ENCODE data around the gene PLCB3.
A peak's percentile ranks its signal among the peaks of the same experiment; 100 is the strongest.
"Not testable (repeated sequence)": the region's sequence is repeated elsewhere in the genome, so short reads cannot be mapped to it uniquely, and the experiment has no call there.

Gene PLCB3

DNA sequence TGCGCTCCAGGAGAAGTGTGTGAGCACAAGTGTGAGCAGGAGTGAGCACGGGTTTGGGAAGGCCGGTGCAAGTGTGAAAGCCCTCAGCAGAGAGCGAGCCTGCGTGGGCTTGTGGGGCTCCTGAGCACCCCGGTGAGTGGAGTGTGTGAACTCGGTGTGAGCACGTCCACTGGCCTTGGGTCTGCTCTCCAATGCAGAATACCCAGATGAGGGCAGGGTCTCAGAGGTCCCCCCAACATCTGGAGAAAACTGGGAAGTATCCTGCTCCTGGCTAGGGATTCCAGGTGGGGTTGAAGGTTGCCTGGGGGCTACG, 55.2 kb downstream of the PLCB3 start:
- no peak for DNase-seq

DNA sequence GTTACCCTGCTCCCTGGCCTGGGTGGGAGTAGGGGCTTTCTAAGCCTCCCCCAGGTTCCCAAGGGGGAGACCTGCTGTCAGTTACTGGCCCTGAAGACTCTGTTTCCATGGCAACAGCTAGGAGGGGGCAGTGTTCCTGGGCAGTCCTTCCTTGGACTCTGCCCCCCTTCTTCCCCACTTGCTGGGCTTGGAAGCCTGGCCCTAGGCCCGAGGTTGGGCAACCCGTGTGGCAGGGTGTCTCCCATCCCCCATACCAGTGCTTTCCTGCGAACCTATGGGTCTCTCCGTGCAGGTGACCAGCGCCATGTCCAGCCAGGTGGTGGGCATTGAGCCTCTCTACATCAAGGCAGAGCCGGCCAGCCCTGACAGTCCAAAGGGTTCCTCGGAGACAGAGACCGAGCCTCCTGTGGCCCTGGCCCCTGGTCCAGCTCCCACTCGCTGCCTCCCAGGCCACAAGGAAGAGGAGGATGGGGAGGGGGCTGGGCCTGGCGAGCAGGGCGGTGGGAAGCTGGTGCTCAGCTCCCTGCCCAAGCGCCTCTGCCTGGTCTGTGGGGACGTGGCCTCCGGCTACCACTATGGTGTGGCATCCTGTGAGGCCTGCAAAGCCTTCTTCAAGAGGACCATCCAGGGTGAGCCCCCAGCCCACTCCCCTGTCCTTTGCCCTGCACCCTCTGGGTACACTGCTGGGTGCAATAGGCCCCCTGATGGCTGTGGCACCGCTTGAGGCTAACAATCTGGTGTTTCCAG, 55.7 kb downstream of the PLCB3 start:
- peak; percentile 55 for DNase-seq

DNA sequence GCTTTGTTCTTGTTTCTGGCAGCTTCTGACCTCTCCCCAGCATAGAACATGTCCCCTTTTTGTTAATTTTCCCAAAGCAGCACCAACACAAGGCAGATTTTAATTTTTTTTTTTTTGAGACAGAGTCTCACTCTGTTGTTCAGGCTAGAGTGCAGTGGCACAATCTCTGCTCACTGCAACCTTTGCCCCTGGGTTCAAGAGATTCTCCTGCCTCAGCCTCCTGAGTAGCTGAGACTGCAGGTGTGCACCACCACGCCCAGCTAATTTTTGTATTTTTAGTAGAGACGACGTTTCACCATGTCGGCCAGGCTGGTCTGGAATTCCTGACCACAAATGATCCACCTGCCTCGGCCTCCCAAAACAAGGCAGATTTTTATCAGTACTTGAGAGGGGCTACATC, 56.5 kb downstream of the PLCB3 start:
- not testable (repeated sequence) for DNase-seq

DNA sequence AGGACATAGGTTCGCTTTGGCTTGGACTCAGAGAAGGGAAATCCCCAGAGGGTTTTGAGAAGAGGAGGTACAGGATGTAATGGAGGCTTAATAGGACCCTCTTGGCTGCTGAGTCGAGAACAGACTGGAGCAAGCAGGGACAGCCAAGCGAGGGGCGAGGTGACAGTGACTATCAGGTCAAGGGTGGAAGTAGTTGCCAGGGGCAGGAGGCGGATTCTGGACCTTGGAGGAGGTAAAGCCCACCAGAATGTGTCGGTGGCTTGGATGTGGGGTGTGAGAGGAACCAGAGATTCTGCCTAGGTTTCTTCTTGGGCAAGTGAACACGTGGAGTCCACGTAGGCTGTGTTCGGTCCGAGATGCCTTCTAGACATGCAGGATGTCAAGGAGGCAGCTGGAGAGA, 61.6 kb downstream of the PLCB3 start:
- no peak for DNase-seq

DNA sequence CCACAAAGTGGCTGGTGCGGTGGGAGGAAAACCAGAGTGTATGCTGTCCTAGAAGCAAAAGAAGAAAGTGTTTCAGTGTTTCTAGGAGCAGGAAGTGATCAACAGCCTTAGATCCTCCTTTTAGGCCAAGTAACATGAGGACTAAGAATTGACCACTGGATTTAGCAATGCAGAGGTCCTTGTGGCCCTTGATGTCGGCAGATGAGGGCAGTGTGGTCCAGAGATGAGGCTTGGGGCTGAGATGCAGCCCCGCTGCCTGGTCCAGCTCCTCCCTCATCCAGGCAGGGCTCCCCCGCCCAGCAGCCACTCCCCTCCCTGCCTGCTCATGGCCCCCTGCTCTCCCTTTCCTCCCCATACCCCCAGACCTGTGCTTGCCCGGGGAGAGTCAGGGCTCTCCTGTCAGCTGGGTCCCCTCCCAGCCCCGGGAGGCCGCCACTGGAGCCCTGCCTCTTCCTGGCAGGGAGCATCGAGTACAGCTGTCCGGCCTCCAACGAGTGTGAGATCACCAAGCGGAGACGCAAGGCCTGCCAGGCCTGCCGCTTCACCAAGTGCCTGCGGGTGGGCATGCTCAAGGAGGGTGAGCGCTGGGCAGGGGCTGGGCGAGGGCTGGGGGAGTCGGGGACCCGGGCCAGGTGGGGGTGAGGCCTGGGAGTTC, 62.3 kb downstream of the PLCB3 start:
- no peak for DNase-seq

DNA sequence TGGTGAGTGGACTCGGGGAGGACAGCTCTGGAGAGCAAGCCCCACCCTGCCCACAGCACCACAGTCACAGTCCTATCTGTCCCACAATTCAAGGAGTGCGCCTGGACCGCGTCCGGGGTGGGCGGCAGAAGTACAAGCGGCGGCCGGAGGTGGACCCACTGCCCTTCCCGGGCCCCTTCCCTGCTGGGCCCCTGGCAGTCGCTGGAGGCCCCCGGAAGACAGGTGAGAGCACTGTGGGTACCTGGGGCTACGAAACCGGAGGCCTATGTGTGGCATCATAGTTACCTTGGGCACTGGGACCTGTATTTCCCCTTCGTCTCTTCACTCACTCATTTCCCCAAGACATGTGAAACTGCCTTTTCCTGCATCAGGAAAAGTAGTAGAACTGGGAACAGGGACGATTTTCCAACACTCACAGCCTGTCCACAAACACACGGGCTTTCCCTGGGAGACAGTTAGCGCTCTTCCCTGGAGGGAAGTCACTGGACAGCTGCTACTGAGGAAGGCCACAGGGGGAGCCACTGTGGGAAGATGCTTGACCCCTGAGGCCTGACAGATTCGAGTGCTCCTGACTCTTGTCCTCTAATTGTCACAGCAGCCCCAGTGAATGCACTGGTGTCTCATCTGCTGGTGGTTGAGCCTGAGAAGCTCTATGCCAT, 62.9 kb downstream of the PLCB3 start:
- DNase-seq, result no peak

DNA sequence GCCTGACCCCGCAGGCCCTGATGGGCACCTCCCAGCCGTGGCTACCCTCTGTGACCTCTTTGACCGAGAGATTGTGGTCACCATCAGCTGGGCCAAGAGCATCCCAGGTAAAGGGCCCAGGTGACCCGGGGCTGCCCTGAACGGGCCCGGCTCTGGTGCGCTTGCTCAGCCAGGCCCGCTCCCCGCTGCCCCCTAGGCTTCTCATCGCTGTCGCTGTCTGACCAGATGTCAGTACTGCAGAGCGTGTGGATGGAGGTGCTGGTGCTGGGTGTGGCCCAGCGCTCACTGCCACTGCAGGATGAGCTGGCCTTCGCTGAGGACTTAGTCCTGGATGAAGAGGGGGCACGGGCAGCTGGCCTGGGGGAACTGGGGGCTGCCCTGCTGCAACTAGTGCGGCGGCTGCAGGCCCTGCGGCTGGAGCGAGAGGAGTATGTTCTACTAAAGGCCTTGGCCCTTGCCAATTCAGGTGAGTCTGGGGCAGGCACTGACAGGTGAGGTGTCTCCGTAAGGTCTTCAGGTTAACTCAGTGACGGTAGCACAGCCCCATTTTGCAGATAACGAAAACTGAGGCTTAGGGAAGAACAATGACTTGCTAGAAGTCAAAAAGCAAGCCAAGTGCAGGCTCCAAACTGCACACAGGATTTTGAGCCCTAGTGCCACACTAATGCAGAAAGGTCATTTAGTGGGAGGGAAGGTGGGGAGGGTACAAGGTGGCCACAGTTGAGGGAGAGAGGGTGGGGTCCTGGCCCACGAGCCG, 63.7 kb downstream of the PLCB3 start:
- no peak for DNase-seq

DNA sequence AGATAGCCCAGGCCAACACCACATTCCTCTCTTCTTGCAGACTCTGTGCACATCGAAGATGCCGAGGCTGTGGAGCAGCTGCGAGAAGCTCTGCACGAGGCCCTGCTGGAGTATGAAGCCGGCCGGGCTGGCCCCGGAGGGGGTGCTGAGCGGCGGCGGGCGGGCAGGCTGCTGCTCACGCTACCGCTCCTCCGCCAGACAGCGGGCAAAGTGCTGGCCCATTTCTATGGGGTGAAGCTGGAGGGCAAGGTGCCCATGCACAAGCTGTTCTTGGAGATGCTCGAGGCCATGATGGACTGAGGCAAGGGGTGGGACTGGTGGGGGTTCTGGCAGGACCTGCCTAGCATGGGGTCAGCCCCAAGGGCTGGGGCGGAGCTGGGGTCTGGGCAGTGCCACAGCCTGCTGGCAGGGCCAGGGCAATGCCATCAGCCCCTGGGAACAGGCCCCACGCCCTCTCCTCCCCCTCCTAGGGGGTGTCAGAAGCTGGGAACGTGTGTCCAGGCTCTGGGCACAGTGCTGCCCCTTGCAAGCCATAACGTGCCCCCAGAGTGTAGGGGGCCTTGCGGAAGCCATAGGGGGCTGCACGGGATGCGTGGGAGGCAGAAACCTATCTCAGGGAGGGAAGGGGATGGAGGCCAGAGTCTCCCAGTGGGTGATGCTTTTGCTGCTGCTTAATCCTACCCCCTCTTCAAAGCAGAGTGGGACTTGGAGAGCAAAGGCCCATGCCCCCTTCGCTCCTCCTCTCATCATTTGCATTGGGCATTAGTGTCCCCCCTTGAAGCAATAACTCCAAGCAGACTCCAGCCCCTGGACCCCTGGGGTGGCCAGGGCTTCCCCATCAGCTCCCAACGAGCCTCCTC, 64.6 kb downstream of the PLCB3 start:
- not testable (repeated sequence) for DNase-seq

DNA sequence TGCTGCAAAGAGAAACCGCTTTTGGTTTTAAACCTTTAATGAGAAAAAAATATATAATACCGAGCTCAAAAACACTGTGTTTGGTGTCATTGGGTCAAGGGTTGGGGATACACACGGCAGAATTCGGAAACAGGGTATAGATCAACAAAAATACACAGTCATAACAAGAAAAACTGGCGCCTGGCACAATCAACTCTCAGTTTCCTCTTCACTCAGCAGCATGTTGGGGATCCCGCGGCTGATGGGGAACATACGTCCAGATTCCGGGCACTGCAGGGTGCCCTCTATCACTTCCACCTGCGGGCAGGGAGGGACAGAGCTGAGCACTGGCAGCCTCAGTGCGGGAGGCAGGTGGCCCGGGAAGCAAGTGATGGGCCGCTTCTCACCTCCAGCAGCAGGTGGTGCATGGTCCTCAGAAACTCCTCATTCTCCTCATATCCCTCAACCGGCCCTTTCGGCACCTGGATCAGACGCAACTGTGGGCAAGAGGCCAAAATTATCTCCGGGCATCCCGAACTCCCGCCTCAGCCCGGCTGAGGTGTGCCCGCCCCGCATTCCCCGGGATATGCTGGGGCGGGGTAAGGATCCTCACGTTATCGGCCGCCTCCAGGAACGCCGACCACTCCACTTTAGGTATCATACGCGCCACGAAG, 65.5 kb downstream of the PLCB3 start:
- no peak for DNase-seq

DNA sequence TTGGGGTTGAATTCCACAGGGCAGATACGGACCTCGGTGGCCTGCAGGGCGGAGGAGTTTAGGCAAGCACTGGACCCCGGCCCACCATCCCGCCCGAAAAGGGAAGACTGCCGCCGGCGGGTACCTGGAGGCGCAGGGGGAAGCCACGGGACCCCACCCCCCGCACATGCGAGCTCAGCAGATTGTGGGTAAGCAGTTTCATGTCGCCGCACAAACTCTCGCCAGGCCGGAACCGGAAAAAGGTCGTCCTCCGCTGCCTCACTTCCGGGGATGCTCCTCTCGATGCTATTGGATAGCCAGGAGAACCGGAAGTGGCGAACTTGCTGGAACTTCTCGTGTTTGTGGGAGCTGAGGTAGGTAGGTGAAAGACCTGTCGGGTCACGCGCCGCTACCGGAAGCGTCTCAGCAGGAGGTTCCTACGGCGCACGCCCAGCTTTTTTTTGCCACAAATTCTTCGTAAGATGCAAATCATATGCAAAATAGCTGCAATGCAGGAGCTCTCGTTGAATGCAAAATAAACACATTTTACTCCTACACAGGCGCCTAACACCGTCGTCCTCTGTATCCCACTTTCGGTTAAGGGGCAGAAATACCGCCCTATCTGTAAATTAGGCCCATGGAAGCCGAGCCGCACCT, 66.1 kb downstream of the PLCB3 start, which contains the start of gene TRMT112:
TRMT112 (minus strand) TSS at position 235 of the 636 bp plus-strand sequence; CDS start at position 202, 33 bp downstream.
- peak; percentile 96 for DNase-seq

DNA sequence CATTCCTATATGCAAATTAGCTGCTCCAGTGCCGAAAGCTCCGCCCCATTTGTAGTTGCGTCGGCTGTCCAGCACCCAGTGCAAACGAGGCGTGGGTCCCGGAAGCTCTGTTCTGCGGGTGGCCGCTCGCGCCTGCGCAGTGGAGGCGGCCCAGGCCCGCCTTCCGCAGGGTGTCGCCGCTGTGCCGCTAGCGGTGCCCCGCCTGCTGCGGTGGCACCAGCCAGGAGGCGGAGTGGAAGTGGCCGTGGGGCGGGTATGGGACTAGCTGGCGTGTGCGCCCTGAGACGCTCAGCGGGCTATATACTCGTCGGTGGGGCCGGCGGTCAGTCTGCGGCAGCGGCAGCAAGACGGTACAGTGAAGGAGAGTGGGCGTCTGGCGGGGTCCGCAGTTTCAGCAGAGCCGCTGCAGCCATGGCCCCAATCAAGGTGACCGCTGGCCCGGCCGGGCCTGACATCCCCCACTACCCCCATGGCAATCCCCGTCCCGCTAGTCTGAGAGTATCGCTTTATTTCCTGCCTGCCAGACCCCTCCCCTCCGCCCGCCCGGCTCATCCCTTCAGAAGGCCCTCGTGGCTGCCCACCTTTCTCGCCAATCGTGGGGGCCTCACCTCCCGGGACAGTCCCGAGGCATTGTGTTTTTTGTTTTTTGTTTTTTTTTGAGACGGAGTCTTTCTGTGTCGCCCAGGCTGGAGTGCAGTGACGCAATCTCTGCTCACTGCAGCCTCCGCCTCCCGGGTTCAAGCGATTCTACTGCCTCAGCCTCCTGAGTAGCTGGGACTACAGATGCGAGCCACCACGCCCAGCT, 66.8 kb downstream of the PLCB3 start, which contains the start of gene PRDX5:
PRDX5 (plus strand) TSS at position 161 of the 805 bp plus-strand sequence; CDS start at position 256, 95 bp downstream.
- peak; percentile 98 for DNase-seq

Measured in midbrain (tissue), 1 donor.